ENCODE results near the gene C5orf47. TPM values are rescaled to one million over a fixed set of nuclear protein-coding genes. Genes with fewer than 3 reads are reported as not detected.

C5orf47 gene
- total and polyA plus RNA-seq, 10 donors = 0.13 to 0.43 (median 0.22) TPM; not detected in 5

- H3K36me3 ChIP-seq = no peaks in the 10 kb centered on the region
- no peak for DNase-seq
- no peaks in the 10 kb centered on the region for H3K9me3 ChIP-seq
- intact Hi-C loops (cut with DNase I; ENCODE audit: low total_unique reads) = no loop called here
- TF ChIP-seq POLR2A (IDR thresholded peaks at IDR 0.05) = no peak
- no peak for TF ChIP-seq POLR2AphosphoS5 (IDR thresholded peaks at IDR 0.05)
- TF ChIP-seq, protein P1, sequence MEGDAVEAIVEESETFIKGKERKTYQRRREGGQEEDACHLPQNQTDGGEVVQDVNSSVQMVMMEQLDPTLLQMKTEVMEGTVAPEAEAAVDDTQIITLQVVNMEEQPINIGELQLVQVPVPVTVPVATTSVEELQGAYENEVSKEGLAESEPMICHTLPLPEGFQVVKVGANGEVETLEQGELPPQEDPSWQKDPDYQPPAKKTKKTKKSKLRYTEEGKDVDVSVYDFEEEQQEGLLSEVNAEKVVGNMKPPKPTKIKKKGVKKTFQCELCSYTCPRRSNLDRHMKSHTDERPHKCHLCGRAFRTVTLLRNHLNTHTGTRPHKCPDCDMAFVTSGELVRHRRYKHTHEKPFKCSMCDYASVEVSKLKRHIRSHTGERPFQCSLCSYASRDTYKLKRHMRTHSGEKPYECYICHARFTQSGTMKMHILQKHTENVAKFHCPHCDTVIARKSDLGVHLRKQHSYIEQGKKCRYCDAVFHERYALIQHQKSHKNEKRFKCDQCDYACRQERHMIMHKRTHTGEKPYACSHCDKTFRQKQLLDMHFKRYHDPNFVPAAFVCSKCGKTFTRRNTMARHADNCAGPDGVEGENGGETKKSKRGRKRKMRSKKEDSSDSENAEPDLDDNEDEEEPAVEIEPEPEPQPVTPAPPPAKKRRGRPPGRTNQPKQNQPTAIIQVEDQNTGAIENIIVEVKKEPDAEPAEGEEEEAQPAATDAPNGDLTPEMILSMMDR (IDR thresholded peaks at IDR 0.05 in 8 of 11, conservative IDR thresholded peaks at IDR 0.05 in 3 of 11) = no peak
- H3K27ac ChIP-seq = no peak overlapping the region
- H3K4me1 ChIP-seq = no peaks in the 10 kb centered on the region
- peaks cover 0 to 42% (median 0%) of the 10 kb centered on the region in 7 donors for H3K27me3 ChIP-seq (replicated peaks in 1 of 7)
- H3K4me3 ChIP-seq = no peak overlapping the region
- WGBS, 5 donors = 60 to 76% (median 63%) methylated on average over 3 of the region's 3 CpGs
Measured at GRCh38 chr5:174020928-174021304, 31.9 kb downstream of the C5orf47 start.

DNA sequence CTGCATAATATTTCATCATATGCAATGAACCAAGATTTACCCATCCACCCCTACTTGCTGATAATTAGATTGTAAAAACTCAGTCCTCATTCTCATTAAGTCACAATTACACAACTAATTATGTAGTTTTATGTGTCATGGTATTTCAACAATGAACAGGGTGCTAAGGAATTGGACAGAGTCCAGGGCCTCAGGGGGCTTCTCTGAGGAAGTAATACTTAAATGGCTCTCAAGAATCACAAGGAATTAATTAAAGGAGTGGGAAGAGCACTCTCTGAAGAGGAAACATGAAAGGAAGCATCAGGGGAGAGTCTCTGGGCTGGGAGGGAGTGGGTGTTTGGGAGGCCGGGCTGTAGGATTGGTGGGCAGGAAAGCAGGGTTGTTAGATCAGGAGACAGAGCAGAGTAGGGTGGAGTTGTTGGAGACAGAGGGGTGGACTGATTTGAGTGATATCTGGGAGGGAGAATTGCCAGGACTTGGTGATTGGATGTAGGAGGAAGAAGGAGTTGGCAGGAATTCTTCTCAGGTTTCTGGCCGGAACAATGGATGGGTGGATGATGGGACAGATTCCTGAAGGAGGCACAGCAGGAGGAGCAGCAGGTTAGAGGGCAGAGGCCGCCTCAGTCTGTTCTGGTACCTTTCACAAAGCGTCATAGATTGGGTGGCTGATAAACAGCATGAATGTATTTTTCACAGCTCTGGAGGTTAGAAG is 33.6 kb downstream of the C5orf47 start:
- H3K36me3 ChIP-seq = no peaks in the 10 kb centered on the region
- H3K4me1 ChIP-seq = no peaks in the 10 kb centered on the region
- no peaks in the 10 kb centered on the region for H3K9me3 ChIP-seq
- no peak for DNase-seq
- peaks cover 0 to 42% (median 0%) of the 10 kb centered on the region in 7 donors for H3K27me3 ChIP-seq (replicated peaks in 1 of 7)
- TF ChIP-seq POLR2AphosphoS5 (IDR thresholded peaks at IDR 0.05) (no peak), POLR2A (IDR thresholded peaks at IDR 0.05) (no peak)
- TF ChIP-seq, protein P1 (IDR thresholded peaks at IDR 0.05 in 8 of 11, conservative IDR thresholded peaks at IDR 0.05 in 3 of 11) = no peak
- no peak overlapping the region for H3K4me3 ChIP-seq
- intact Hi-C loops (cut with DNase I; ENCODE audit: low total_unique reads) = no loop called here
- H3K27ac ChIP-seq = no peak overlapping the region
- WGBS, 5 donors = 64 to 80% (median 72%) methylated on average over 4 of the region's 4 CpGs

GRCh38 chr5:174030286-174030685 is 41.3 kb downstream of the C5orf47 start:
- H3K27me3 ChIP-seq (replicated peaks in 1 of 7) = peaks cover 0 to 7% (median 0%) of the 10 kb centered on the region in 7 donors
- no peaks in the 10 kb centered on the region for H3K4me1 ChIP-seq
- H3K27ac ChIP-seq = no peak overlapping the region
- H3K9me3 ChIP-seq = peaks cover 0 to 36% (median 30%) of the 10 kb centered on the region in 8 donors
- intact Hi-C loops (cut with DNase I; ENCODE audit: low total_unique reads) = no loop called here
- H3K36me3 ChIP-seq = no peaks in the 10 kb centered on the region
- H3K4me3 ChIP-seq = no peak overlapping the region
- DNase-seq = no peak
- TF ChIP-seq, protein P1 (IDR thresholded peaks at IDR 0.05 in 8 of 11, conservative IDR thresholded peaks at IDR 0.05 in 3 of 11) = no peak
- TF ChIP-seq POLR2AphosphoS5 (IDR thresholded peaks at IDR 0.05) = no peak
- 86 to 94% (median 88%) methylated on average over 2 of the region's 2 CpGs for WGBS, 5 donors

DNA sequence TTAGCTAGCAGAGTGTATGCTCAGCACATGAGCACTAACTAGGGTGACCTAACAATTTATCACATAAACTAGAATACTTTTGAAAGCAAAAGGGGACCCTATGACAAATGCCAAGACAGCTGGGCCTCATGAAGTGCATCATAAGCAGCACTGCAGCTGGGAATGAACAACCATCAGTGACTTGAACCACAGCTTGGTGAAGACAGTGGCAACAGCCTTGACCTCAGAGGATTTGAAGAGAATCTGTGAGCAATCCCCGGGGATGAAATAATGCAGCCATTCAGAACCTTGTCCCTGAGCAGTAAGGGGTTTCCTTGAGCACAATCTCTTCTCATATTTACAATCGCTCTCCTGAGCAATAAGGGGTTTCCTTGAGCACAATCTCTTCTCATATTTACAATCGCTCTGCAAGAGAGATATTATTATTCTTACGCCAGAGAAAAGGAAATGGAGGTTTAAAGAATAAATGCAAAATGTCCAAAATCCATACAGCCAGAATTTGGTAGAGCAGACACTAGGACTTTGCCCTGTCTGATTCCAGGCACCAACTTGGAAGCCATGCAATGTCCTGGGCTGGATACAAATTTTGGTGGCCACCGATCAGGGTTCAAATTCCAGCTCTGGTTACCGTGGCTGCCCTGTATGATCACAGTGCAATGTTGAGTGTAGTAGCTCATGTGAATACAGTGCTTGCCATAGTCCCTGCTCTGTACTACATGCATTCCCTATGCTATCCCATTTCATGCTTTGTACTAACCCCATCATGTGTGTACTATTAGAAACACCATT is 55.7 kb downstream of the C5orf47 start:
- no peaks in the 10 kb centered on the region for H3K9me3 ChIP-seq
- H3K4me1 ChIP-seq = no peaks in the 10 kb centered on the region
- no peak for DNase-seq
- no peak overlapping the region for H3K27ac ChIP-seq
- no peaks in the 10 kb centered on the region for H3K36me3 ChIP-seq
- intact Hi-C loops (cut with DNase I; ENCODE audit: low total_unique reads) = loop anchor here (5.0 kb wide), 1 partner anchor 268 kb away; no protein-coding TSS in a partner anchor
- H3K27me3 ChIP-seq (replicated peaks in 1 of 7) = peaks cover 0 to 64% (median 0%) of the 10 kb centered on the region in 7 donors
- no peak overlapping the region for H3K4me3 ChIP-seq
- WGBS, 5 donors = 82 to 90% (median 87%) methylated on average over 6 of the region's 6 CpGs
- TF ChIP-seq, protein P1 (IDR thresholded peaks at IDR 0.05 in 8 of 11, conservative IDR thresholded peaks at IDR 0.05 in 3 of 11) = no peak
- no peak for TF ChIP-seq POLR2AphosphoS5 (IDR thresholded peaks at IDR 0.05)
- TF ChIP-seq POLR2A (IDR thresholded peaks at IDR 0.05) = no peak

Data from spleen (tissue), 11 donors.